HUDEP-2 (cell line): ENCODE measurements around the gene CCDC63.
A peak's percentile ranks its signal among the peaks of the same experiment; 100 is the strongest.

Experiments used
- DNase-seq, 76 experiments: peaks; one replicate each; lab custom pipeline; 2025; ENCODE audit not compliant: unreplicated experiment in 76 of 76; lab: John Stamatoyannopoulos, UW

CCDC63 gene

GRCh38 chr12:110880651-110881050 is 33.9 kb downstream of the CCDC63 start:
- DNase-seq: no peak

GRCh38 chr12:110883251-110883650 is 36.5 kb downstream of the CCDC63 start:
- no peak for DNase-seq

GRCh38 chr12:110885152-110885840 is 38.5 kb downstream of the CCDC63 start:
- DNase-seq: no peak

- no peak for DNase-seq
These were observed 41.6 kb downstream of the CCDC63 start for GRCh38 chr12:110888256-110888991.

GRCh38 chr12:110889361-110889760 is 42.6 kb downstream of the CCDC63 start:
- no peak for DNase-seq

GRCh38 chr12:110893956-110894355 is 47.2 kb downstream of the CCDC63 start:
- no peak for DNase-seq

GRCh38 chr12:110896559-110896958 is 49.8 kb downstream of the CCDC63 start:
- no peak for DNase-seq

GRCh38 chr12:110901401-110901800 is 54.6 kb downstream of the CCDC63 start:
- no peak for DNase-seq

- DNase-seq: no peak
These were observed 56.7 kb downstream of the CCDC63 start for GRCh38 chr12:110903511-110903910.

GRCh38 chr12:110906083-110906482 is 59.3 kb downstream of the CCDC63 start:
- DNase-seq: peak in 6 of 76 experiments; percentile 1 to 23 (median 8)

GRCh38 chr12:110906516-110906915 is 59.7 kb downstream of the CCDC63 start:
- DNase-seq: no peak

- no peak for DNase-seq
These were observed 60.2 kb downstream of the CCDC63 start for GRCh38 chr12:110906985-110907384.

- DNase-seq: no peak
These were observed 60.8 kb downstream of the CCDC63 start for GRCh38 chr12:110907583-110907982.

- DNase-seq: no peak
These were observed 61.8 kb downstream of the CCDC63 start for GRCh38 chr12:110908377-110909152.

- DNase-seq: no peak
These were observed 65.5 kb downstream of the CCDC63 start for GRCh38 chr12:110912263-110912662.

- no peak for DNase-seq
These were observed 66.6 kb downstream of the CCDC63 start for GRCh38 chr12:110913119-110914056.

GRCh38 chr12:110916295-110916875 is 69.6 kb downstream of the CCDC63 start:
- DNase-seq: no peak

GRCh38 chr12:110917467-110917866 is 70.7 kb downstream of the CCDC63 start:
- DNase-seq: no peak

GRCh38 chr12:110917961-110918360 is 71.2 kb downstream of the CCDC63 start:
- no peak for DNase-seq

- no peak for DNase-seq
These were observed 72.9 kb downstream of the CCDC63 start for GRCh38 chr12:110919720-110920119.
